Mesenteric fat pad (tissue), 1 donor: ENCODE results near the gene PTPN11. TPM values are rescaled to one million over a fixed set of nuclear protein-coding genes. Genes with fewer than 3 reads are reported as not detected.
"Not testable (repeated sequence)": the region's sequence is repeated elsewhere in the genome, so short reads cannot be mapped to it uniquely, and the experiment has no call there.

Experiments
- DNase-seq: peaks from one replicate; pipeline ENCODE4 v3.0.0-alpha.2; 2020; ENCODE audit warnings: low spot score
- total RNA-seq: library from RNA; stranded (reverse); fragmentation: NEBNext Ultra II Directional; extraction: Animal tissue kit (Norgen Biotek cat#: 25700); gene quantifications from one replicate; pipeline ENCODE4 v1.2.1, GENCODE V29; 2021
- donor health status: DM: yes; HTN: yes; CAD: no.

PTPN11 gene
- total RNA-seq, 1 donor from 2014 or later, result 167 TPM

DNA sequence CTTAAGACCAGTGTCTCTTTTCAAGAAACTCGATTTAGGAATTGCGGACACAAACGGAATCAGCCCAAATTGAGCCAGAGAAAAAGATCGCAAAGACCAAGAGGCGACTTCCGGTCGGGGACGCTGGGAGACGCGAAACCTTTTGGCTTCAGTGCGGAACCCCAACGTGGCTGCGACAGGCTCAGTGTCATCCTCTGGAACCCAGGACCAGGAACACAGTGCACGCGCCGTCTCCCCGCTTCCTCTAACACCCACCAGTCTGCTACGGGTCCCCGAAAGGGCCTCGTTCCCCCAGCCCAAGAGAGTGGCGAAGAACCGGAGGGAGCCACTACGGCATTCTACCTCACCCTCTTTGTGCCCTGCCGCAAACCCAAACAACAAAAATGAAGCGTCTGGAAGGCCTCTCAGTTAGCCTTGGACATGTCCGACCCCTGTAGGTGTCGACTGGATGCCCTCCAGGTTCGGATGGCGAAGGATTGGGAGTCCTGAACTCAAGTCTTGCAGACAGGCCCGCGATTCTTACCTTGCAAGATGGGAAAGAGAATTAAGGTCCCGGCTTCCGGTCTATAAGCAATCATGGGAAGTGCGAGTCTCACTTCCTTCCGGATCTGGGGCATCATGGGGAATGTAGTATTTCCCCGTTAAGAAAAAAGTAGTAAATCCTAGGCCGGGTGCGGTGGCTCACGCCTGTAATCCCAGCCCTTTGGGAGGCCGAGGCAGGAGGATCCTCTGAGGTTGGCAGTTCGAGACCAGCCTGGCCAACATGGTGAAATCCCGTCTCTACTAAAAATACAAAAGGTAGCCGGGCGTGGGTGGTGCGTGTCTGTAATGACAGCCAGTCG, 9.5 kb upstream of the PTPN11 start, which contains the start of gene RPL6:
TSS of gene RPL6 (minus strand) at position 542 of the 842 bp plus-strand sequence. CDS start 949 bp downstream, outside the sequence.
- DNase-seq, result no peak

DNA sequence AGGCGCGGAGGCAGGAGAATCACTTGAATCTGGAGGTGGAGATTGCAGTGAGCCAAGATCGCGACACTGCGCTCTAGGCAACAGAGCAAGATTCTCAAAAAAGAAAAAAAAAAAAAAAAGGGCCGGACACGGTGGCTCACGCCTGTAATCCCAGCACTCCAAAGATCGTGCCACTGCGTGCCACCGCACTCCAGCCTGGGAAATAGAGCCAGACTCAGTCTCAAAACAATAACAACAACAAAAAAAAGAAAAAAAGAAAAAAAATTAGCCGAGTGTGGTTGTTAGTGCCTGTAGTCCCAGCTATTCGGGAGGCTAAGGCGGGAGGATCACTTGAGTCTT, 8.9 kb upstream of the PTPN11 start:
- no peak for DNase-seq

DNA sequence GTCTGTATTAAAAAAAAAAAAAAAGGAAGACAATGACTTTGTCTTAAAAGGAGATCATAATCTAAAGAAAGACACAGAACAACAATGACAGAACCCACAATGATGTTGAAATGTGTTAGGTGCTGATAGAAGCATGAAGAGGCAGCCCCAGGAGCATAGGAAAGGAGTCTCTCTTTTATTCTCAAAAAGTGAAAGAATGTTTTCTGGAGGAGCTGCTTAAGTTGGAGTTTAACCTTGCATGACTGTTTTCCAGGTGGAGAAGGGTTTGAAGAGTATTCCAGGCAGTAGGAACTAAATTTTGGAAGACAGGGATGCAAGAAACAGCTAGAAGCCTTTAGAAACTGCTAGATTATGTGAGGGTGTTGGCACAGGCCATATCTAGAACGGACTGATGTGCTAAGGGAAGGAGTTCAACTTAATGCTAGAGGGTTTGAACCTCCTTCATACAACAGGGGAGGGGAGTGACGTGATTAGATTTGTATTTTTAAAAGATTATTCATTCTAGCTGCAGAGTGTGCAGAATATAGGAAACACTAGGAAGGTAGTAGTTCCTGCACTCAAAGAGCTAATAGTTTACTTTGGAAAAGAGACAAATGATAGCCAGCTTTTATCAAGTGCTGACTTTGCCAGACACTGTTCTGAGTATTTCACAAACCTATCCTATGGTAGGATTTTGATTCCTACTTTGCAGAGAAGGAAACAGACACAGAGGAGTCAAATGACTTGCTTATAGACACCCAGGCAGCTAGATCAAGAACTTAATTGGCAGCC, 4.7 kb upstream of the PTPN11 start:
- DNase-seq, result no peak

DNA sequence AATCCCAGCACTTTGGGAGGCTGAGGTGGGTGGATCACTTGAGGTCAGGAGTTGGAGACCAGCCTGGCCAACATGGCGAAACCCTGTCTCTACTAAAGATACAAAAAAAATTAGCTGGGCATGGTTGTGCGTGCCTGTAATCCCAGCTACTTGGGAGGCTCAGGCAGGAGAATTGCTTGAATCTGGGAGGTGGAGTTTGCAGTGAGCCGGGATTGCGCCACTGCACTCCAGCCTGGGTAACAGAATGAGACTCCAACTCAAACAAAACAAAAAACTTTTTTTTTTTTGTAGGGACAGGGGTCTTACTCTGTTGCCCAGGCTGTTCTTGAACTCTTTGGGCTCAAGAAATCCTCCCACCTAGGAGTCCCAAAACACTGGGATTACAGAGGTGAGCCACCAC, 3.3 kb upstream of the PTPN11 start:
- DNase-seq, result not testable (repeated sequence)

DNA sequence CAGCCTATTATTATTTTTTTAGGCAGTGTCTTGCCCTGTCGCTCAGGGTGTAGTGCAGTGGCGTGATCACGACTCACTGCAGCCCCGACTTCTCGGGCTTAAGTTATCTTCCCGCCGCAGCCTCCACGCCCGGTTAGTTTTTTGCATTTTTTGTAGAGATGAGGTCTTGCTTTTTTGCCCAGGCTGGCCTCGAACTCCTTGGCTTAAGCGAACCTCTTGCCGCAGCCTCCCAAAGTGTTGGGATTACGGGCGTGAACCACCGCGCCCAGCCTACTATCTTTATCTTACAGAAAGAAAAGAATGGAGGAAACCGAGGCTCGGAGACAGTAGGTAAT, 507 bp upstream of the PTPN11 start:
- no peak for DNase-seq

DNA sequence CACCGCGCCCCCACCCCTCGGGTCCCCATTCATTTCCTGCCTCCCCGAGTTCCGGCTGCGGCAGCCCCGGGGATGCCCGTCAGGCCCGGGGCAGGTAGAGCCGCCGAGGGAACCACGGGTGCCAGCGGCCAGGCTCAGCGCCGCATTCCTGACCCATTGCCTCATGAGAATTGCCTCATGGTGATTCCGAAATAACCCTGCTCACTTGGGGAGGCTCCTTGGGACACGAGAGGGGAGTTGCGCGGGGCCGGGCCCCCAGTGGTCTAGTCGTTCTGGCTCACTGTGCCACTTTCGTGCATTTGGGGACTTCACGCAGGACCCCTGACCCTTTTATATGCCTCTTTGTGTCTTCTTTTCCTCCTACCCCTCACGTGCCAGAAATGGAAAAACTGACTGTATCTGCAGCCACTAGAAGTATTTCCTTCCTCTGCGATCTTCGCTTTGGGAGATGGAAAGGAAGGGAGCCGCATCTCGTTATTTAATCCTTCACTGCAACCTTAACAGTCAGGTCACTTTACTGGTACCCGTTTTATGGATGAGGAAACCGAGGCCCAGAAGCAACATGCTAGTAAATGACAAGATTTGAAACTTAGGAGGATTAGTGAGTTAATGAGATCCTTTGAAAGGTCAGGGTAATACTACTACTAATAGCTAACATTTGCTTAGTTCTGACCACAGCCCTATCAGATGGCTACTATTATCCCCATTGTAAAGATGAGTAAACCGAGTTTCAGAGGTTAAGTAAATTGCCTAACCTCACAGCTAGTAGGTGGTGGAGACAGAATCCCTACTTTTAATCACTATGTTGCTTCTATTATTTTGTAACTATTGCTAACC, 768 bp downstream of the PTPN11 start:
- DNase-seq, result peak; percentile 91

DNA sequence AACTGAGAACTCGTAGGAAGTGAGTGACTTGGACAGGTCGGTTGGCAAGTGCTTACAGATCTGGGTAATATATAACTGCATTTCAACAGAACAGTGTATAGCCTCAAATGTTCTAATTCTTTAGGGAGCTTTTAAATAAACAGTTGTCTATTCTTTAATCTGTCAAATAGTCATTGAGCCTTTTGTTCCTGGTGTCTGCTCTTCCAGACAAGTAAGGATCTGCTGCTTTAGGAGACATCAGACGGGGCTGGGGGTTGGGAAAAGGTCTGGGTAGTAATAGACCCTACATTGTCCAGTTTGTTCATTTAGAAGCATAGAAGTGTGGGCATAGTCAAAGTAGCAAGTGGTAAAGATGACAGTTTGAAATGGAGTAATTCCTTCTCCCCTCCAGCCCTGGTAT, 2.0 kb downstream of the PTPN11 start:
- DNase-seq, result no peak

GRCh38 chr12:112421363-112421762, 2.6 kb downstream of the PTPN11 start:
- DNase-seq, result no peak

DNA sequence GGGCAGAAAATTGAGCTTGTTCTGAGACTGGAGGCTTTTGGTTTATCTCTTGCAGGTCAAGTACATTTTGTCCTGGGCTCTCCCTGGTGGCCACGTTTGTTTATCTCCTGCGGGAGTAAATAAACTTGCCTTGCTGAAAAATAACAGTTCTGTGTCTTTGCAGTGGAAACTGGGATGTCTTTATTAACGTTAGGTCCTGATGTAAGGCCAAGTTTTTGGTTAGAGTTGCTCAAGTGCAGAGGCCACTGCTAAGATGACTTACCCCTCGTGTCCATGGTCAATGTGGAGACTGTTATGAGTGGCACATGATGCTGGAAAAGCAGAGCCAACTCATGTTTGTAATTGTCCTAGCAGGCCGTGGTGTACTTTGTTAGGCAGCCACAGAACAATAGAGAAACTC, 3.8 kb downstream of the PTPN11 start:
- no peak for DNase-seq

GRCh38 chr12:112424126-112424525, 5.4 kb downstream of the PTPN11 start:
- DNase-seq, result no peak

DNA sequence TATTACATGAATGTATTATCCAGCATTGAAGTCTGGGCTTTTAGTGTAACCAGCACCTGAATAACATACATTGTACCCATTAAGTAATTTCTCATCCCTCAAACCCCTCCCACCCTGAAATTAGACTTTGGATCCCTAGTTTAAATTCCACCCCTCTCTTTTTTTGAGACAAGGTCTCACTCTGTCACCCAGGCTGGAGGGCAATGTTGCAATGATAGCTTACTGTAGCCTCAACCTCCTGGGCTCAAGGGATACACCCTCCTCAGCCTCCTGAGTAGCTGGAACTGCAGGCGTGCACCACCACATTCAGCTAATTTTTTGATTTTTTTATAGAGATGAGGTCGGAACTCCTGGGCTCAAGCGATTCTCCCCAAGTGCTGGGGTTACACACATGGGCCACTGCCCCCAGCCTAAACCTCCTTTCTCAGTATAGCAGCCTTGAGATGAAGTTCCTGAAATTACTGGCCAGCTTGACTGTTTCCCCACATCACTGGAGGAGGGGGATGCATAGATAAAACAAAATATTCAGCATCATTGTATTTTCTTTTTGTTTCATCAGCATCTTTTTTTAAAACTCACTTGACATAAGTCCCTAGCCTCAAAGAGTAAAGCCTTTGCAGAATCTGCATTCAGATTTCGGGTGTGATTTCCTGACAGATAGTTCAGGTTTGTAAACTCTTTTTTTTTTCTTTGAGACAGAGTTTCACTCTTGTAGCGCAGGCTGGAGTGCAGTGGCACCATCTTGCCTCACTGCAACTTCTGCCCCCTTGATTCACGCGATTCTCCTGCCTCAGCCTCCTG, 7.0 kb downstream of the PTPN11 start:
- DNase-seq, result no peak

GRCh38 chr12:112427760-112428159, 9.0 kb downstream of the PTPN11 start:
- no peak for DNase-seq

- DNase-seq, result no peak
Observed at GRCh38 chr12:112430929-112431328, 12.2 kb downstream of the PTPN11 start.

DNA sequence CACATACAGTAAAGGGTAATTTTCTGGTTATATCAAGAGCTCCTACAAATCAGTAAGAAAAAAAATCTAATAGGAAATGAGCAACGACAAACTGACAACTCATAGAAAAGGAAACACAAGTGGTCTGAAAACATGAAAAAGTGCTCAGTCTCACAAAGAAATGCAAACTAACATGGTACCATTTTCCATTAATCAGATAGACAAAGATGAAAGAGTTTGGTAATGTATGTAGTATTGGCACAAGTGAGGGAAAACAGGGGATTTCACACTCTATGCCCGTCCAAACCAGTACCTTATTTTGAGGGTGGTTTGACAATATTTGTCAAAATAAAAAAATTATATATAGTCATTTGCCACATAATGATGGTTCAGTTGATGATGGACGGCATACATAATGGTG, 13.2 kb downstream of the PTPN11 start:
- DNase-seq, result no peak

DNA sequence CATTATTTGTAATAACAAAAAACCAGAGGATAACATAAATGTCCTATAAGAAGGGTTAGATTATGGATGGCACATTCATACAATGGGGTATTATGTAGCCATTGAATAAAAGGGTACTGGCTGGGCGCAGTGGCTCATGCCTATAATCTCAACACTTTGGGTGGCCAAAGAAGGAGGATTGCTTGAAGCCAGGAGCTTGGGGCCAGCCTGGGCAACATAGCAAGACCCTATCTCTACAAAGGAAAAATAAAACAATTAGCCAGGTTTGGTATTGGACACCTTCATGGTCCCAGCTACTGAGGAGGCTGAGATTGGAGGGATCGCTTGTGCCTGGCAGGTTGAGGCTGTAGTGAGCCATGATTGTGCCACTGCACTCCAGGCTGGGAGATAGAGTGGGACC, 14.8 kb downstream of the PTPN11 start:
- DNase-seq, result no peak

DNA sequence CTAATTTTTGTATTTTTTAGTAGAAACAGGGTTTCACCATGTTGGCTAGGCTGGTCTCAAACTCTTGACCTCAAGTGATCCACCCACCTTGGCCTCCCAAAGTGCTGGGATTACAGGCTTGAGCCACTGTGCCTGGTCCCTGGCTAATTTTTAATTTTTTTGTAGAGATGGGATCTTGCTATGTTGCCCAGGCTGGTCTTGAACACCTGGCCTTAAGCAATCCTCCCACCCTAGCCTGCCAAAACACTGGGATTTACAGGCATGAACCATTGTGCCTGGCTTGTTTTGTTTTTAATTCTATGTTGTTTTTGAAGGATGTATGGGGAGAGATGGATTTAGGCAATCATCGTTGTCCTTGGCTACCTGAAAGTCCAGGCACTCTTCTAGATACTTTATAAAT, 19.9 kb downstream of the PTPN11 start:
- not testable (repeated sequence) for DNase-seq

DNA sequence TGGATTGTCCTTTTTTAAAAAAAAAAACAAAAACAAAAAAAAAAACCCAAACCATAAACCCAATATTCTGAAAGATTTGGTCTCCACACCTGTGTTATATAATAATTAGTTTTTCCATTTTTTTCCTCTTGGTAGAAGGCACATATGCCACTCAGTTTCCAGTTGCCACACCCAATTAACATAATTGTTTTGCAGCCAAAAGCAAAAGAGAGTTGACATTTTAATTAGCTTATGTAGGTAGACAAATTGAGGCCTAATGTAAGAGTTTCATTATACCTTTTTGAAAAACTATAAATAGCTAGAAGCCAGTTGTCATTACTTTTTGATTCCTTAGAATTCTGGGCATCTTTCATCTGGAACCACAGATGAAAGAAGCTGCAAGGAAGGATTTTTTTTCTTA, 21.0 kb downstream of the PTPN11 start:
- no peak for DNase-seq

- not testable (repeated sequence) for DNase-seq
Observed at GRCh38 chr12:112440653-112441052, 21.9 kb downstream of the PTPN11 start.

DNA sequence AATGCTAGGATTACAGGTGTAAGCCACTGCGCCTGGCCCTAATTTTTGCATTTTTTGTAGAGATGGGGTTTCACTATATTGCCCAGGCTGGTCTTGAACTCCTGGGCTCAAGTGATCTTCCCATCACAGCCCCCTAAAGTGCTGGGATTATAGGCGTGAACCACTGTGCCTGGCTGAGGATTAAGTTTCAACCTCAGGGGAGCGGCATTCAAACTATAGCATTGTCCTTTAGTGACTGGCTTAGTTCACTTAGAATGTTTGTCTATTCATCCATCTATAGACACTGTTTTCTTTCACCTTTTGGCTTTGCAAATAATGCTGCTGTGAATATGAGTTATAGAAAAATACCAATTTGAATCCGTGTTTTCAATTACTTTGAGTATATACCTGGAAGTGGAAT, 25.2 kb downstream of the PTPN11 start:
- DNase-seq, result no peak

- DNase-seq, result no peak
Observed at GRCh38 chr12:112446008-112446725, 27.4 kb downstream of the PTPN11 start.
